Left lung (tissue), 10 donors: ENCODE results near the gene NEGR1. TPM values are rescaled to one million over a fixed set of nuclear protein-coding genes. Genes with fewer than 3 reads are reported as not detected.

Experiments
- ATAC-seq: fragments of 200-7000 bp; cut with Tn5 transposase; one replicate; pipeline ENCODE4 v1.9.1; 2020; ENCODE audit warnings: moderate library complexity
- DNase-seq, 4 donors: peaks; one replicate each; pipeline ENCODE4 v3.0.0-alpha.2; 2013 to 2020
- H3K27ac ChIP-seq, 2 donors: fragments of 200-600 bp; sonication (generic) in 1 of 2; one replicate each; pipeline versions ENCODE4 v1.5.0 to v1.8.0; 2020 to 2021
- H3K27me3 ChIP-seq, 2 donors: fragments of 200-600 bp; sonication (generic) in 1 of 2; one replicate each; pipeline versions ENCODE4 v1.5.0 to v1.8.0; 2020 to 2021
- H3K36me3 ChIP-seq, 2 donors: fragments of 200-600 bp; sonication (generic) in 1 of 2; one replicate each; pipeline versions ENCODE4 v1.5.0 to v1.8.0; 2020 to 2021
- H3K4me1 ChIP-seq, 2 donors: fragments of 200-600 bp; one replicate each; pipeline ENCODE4 v1.8.0; 2021
- H3K4me3 ChIP-seq, 2 donors: fragments of 200-600 bp; sonication (generic) in 1 of 2; one replicate each; pipeline versions ENCODE4 v1.5.0 to v1.8.0; 2020 to 2021; ENCODE audit warnings: mild to moderate bottlenecking in 1 of 2
- H3K9me3 ChIP-seq, 2 donors: fragments of 200-600 bp; sonication (generic) in 1 of 2; one replicate each; pipeline versions ENCODE4 v1.5.0 to v1.8.0; 2020 to 2021
- intact Hi-C, 2 donors: fragments of 100-400 bp; cut with DNase I; formaldehyde crosslinking; loops; one replicate each; pipeline versions ENCODE4 v1.11.2 to v1.14.2; 2022
- polyA plus RNA-seq, 6 donors: library from polyadenylated mRNA; unstranded; fragments of 120-200 nt; gene quantifications; one replicate each; pipeline ENCODE4 v1.2.1, GENCODE V29; 2013; ENCODE audit not compliant: insufficient read length in 6 of 6
- total RNA-seq, 2 donors: library from RNA; stranded (reverse); fragmentation: NEBNext Ultra II Directional; extraction: Animal tissue kit (Norgen Biotek cat#: 25700); gene quantifications; one replicate each; pipeline ENCODE4 v1.2.1, GENCODE V29; 2021
- TF ChIP-seq, protein P1 (sequence below), 2 donors: fragments of 200-600 bp; sonication (generic) in 1 of 2; IDR thresholded peaks; one replicate each; pipeline versions ENCODE4 v1.5.0 to v1.8.0; 2021; ENCODE audit warnings: antibody characterized with exemption in 2 of 2
- donor health status: DM: no; HTN: yes; CAD: no.
- donor health status: DM: no; HTN: no; CAD: no.

The NEGR1 gene
- total and polyA plus RNA-seq, 8 donors = 2.4 to 5.7 (median 3.5) TPM

DNA sequence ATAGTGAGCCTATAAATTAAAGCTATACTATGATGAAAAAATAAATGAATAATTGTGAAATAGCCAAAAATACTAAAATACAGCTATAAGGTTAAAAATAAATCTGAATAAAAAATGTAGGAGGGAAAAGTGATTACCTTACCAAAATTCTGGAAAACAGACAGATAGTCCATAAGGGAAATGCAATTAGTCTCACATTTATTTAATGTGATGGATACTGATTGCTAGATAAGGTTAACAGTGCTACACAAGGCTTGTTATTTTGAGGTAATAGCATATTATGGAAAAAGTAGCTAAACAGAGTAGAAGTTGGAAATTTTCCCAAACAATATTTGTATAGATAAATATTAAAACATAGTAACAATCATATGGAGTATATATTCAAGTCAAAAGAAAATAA, 413.0 kb downstream of the NEGR1 start:
- no peak overlapping the region for H3K4me3 ChIP-seq
- intact Hi-C loops = no loop called here
- no peaks in the 10 kb centered on the region for H3K9me3 ChIP-seq
- no peaks in the 10 kb centered on the region for H3K4me1 ChIP-seq
- H3K27ac ChIP-seq = no peak overlapping the region
- H3K36me3 ChIP-seq = no peaks in the 10 kb centered on the region
- no peak for DNase-seq
- no peaks in the 10 kb centered on the region for H3K27me3 ChIP-seq
- TF ChIP-seq, protein P1, sequence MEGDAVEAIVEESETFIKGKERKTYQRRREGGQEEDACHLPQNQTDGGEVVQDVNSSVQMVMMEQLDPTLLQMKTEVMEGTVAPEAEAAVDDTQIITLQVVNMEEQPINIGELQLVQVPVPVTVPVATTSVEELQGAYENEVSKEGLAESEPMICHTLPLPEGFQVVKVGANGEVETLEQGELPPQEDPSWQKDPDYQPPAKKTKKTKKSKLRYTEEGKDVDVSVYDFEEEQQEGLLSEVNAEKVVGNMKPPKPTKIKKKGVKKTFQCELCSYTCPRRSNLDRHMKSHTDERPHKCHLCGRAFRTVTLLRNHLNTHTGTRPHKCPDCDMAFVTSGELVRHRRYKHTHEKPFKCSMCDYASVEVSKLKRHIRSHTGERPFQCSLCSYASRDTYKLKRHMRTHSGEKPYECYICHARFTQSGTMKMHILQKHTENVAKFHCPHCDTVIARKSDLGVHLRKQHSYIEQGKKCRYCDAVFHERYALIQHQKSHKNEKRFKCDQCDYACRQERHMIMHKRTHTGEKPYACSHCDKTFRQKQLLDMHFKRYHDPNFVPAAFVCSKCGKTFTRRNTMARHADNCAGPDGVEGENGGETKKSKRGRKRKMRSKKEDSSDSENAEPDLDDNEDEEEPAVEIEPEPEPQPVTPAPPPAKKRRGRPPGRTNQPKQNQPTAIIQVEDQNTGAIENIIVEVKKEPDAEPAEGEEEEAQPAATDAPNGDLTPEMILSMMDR (IDR thresholded peaks at IDR 0.05) = no peak
- no peak for ATAC-seq

DNA sequence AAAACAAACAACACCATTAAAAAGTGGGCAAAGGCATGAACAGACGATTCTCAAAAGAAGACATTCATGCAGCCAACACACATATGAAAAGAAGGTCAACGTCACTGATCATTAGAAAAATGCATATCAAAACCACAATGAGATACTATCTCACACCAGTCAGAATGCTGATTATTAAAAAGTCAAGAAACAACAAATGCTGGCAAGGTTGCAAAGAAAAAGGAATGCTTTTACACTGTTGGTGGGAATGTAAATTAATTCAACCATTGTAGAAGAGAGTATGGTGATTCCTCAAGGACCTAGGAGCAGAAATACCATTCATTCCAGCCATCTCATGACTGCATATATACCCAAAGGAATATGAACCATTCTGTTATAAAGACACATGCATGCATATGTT, 419.6 kb downstream of the NEGR1 start:
- no peaks in the 10 kb centered on the region for H3K9me3 ChIP-seq
- no peak overlapping the region for H3K4me3 ChIP-seq
- intact Hi-C loops = no loop called here
- peaks cover 0 to 3% of the 10 kb centered on the region in 2 donors for H3K4me1 ChIP-seq
- no peaks in the 10 kb centered on the region for H3K27me3 ChIP-seq
- ATAC-seq (no peak), DNase-seq (no peak)
- TF ChIP-seq, protein P1 (IDR thresholded peaks at IDR 0.05) = no peak
- no peaks in the 10 kb centered on the region for H3K36me3 ChIP-seq
- H3K27ac ChIP-seq = no peak overlapping the region

DNA sequence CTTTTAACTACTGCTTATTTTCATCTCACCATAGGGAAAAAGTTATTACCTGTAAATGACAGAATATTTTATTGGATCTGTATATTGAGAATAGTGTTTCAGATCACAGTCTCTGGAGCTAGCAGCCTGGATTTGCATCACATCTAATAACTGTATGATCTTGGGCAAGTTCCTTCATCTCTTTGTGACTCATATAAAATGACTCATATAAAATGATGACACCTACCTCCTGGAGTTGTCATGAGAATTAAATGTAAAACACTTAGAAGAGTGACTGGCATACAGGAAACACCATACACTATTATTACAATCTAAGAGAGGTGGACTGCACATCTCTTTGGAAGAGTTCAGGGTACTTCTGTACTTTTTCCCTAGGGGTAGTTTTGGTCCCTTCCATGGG, 421.3 kb downstream of the NEGR1 start:
- ATAC-seq = no peak
- no peak for DNase-seq
- H3K4me1 ChIP-seq = peaks cover 0 to 3% of the 10 kb centered on the region in 2 donors
- H3K36me3 ChIP-seq = no peaks in the 10 kb centered on the region
- no peak overlapping the region for H3K4me3 ChIP-seq
- no peaks in the 10 kb centered on the region for H3K9me3 ChIP-seq
- H3K27ac ChIP-seq = no peak overlapping the region
- intact Hi-C loops = no loop called here
- no peaks in the 10 kb centered on the region for H3K27me3 ChIP-seq
- TF ChIP-seq, protein P1 (IDR thresholded peaks at IDR 0.05) = no peak

DNA sequence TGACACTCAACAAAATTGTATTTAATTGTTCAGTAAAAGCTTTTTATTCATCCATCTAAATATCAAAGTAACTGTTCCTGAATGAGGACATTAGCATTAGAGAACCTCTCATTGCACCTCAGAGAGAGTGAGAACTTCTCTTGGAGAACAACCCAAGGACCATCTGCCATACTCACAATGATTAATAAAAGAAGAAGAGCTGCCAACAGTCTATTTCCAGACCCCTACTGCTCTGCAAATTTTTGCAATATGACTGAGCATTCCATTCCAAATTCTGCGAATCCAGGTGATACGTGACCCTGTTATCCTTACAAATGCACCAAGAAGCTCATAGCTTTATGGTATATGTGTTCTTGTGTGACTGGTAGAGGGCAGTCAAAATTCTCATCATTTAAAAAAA, 422.5 kb downstream of the NEGR1 start:
- intact Hi-C loops = no loop called here
- Histone ChIP-seq H3K9me3 (no peaks in the 10 kb centered on the region), H3K4me3 (no peak overlapping the region), H3K36me3 (no peaks in the 10 kb centered on the region), H3K4me1 (peaks cover 0 to 3% of the 10 kb centered on the region in 2 donors), H3K27ac (no peak overlapping the region), H3K27me3 (no peaks in the 10 kb centered on the region)
- TF ChIP-seq, protein P1 (IDR thresholded peaks at IDR 0.05) = no peak
- ATAC-seq = no peak
- DNase-seq = no peak

DNA sequence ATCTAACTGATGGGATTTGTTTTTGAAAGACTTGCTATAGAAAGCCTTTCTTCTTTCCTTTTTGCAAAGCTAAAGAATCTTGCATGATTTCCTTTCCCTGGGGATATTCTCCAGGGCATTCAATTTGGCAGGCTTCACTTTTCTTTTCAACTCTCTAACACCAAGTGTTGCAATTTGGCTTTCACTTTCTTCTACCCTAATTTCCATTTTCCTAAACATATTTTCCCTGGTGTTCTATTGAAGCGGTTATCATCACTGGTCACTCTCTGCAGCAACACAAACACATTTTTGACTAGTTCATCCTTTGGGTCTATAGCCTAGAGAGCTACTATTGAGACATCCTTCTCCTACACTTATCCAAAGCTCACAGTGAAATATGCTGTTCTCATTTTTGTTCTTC, 424.5 kb downstream of the NEGR1 start:
- no peaks in the 10 kb centered on the region for H3K27me3 ChIP-seq
- no peak overlapping the region for H3K4me3 ChIP-seq
- no peaks in the 10 kb centered on the region for H3K9me3 ChIP-seq
- intact Hi-C loops = no loop called here
- TF ChIP-seq, protein P1 (IDR thresholded peaks at IDR 0.05) = no peak
- ATAC-seq (no peak), DNase-seq (peak in 1 of 4 donors; percentile 13)
- H3K36me3 ChIP-seq = no peaks in the 10 kb centered on the region
- no peak overlapping the region for H3K27ac ChIP-seq
- peaks cover 0 to 3% of the 10 kb centered on the region in 2 donors for H3K4me1 ChIP-seq
